Activated effector memory CD4-positive, alpha-beta T cell treated with Interleukin-2 at 50 U/mL for 16 hours (primary cell): ENCODE results near the gene ALG8.

Experiments used
- DNase-seq: peaks from one replicate; pipeline ENCODE4 v3.0.0-alpha.2; 2020

Gene ALG8

DNA sequence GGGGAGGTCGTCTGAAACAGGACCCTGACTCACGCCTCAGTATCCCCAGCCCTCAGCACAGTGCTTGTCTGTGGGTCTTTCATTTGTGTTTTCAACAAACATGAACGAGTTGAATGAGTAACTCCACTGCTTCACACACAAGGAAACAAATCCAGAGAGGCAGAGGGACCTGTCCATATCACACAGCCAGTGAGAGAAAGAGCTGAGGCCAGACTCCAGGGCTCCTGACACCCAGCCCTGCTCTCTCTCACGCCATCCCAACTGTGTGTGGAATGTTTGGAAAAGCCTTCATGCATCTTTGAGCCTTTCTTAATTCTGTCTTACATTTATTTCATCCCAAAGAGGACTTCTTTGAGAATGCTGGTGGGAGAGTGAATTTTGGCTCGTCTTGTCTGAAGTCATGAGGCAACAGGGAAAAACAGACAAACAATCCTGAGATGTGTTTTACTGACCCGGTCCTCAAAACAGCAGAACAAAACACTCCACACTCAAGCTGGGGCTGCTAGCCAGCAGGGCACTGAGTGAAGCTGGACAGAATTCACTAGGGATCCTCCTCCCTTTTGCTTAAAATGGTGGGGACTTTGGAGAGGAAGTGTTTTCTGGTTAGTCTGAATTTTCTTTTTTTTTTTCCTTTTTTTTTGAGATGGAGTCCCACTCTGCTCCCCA is 19.7 kb upstream of the ALG8 start:
- no peak for DNase-seq

DNA sequence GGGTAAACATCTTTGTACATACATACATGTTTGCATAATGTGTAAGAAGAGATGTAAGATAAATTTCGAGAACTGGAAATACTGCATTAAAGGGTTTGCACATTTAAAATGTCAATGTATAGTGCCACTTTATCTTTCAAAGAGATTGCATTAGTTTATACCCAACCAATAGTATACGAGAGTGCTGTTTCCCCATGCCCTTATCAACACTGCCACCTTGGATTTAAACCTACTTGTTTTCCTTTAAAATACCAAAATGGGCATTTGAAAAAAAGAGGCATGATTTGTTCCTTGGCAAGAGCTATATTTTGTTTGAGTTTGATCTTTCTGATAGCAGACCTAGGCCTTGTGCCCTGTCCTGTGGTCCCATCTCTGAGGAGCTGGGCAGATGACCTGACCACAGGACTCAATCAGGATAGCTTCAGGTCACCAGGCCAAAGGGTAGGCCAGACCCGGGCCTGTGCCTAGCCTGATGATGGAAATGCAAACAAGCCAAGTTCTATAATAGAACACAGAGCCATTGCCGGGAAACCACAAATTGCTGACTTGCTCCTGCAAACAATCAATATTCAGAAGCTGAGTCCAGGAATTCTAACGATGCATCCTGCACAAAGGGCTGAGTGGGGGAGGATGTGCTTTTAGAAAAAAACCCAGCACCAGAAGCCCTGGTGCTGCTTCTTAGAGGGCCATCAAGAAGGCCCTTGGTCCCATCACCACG is 16.9 kb upstream of the ALG8 start:
- no peak for DNase-seq

DNA sequence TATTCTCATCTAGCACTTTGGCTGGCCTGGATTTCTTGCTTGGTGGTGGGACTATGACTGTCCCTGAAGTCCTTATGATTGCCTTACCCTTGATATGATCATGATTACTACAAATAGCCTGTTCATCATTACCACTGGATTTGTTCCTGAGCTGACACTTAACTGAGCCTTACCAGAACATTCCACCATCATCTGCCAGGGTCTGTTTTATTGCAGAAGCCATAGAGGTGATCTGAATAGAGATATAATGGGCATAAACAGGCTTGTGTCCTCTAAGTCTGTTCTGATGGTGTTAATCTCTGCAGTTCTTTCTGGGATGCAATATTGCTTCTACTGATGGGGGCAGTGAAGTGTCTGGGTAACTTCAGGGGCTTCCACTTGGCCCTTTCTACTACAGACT is 12.4 kb upstream of the ALG8 start:
- DNase-seq, result no peak

DNA sequence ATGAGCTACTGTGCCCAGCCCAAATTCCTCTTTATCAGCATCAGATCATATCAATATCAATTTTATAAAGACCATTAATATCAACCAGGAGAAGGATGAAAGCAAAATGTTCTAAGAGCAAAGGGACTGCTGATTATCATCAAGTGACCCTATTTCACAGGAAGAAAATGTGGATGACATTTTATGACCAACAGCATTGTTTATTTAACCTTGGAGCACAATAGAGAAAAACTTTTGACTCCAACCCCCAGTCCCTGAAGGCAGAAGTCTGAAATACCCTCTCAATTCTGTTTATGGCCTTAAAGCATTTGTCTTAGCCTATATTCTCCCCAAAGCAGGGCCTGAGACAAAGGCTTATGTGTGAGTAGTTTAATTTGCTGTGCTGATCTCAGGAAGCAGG is 11.3 kb upstream of the ALG8 start:
- DNase-seq, result no peak

DNA sequence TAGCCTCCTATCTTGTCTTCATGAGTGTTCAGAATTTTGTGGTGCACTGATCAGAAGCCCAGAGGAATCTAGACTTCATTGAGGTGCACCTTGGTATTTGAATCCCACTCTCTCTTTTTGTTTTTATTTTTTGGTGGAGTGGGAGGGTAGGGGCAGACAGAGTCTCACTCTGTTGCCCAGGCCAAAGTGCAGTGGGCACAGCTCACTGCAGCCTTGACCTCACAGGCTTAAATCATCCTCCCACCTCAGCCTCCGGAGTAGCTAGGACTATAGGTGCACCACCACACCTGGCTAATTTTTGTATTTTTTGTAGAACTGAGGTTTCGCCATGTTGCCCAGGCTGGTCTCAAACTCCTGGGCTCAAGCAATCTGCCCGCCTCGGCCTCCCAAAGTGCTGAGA is 10.9 kb upstream of the ALG8 start:
- no peak for DNase-seq

DNA sequence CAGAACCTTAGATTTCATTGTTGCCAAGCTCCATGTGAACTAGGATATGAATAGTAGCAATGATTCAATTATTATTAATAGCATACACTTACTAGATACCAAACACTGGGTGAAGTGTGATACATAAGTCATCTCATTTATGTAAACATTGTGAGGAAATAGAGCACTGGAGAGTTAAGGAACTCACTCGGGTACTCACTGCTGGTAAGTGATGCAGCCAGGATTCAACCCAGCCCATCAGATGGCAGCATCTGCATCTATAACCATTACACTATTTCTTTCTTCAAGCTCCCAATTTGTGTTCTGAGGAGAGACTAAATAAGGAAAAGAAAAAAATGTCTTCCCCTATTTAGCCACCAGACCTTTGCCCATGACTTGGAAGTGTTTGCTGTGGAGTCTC is 10.2 kb upstream of the ALG8 start:
- no peak for DNase-seq

DNA sequence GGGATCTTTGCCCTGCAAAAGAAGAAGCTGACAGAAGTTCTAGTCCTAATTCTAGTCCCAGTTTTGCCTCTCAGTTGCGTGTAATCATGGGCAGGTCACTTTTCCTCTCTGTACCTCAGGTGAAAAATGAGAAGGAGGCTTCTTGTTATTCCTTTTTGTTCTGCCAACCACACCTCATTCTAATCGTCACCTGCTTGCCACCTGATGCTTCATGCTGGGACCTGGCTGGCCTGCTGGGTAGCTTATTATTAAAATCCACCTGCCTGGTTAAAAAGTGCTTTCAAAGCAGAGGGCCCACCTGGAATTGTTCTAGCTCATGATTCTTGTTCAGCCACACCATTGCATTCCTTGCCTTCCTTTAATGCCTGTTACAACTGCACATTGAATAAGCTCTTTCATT is 8.4 kb upstream of the ALG8 start:
- DNase-seq, result no peak

DNA sequence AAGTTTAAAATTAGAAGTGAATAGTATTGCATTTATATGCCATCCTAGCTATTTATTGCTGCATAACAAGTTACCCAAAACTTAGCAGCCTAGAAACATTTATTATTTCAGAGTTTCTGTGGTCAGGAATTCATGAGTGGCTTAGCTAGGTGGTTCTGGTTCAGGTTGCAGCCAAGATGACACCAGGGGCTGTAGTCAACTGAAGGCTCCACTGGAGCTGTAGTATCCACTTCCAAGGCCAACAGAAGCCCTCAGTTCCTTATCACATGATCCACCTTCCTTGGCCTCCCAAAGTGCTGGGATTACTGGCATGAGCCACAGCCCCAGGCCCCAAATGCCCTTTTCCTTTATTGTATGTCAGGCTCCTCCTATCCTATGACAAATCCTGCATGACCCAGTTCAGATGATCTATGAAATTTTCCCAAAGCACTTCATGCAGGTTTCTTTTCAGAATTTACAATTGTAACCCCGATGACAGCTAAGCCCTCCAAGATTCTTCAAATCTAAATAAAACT is 6.1 kb upstream of the ALG8 start:
- DNase-seq, result no peak

DNA sequence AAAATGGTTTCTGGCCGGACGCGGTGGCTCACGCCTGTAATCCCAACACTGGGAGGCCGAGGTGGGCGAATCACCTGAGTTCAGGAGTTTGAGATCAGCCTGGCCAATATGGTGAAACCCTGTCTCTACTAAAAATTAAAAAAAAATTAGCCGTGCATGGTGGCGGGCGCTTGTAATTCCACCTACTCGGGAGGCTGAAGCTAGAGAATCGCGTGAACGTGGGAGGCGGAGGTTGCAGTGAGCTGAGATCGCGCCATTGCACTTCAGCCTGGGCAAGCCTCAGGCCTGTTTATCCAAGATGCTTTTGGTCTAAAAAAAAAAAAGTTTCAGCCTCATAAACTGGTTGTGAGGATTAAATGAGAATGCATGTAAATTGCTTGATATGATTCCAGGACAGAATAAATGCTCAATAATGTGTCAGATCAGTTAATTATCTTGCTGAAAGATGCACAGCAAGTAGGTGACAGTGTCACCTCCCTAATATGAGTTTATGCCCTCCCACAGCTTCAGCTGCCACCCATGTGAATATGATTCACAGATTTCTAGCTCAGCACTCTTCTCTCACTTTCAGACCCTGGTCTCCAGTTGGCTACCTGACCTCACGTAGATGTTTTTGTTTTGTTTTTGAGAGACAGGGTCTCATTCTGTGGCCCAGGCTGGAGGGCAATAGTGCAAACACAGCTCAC is 1.1 kb upstream of the ALG8 start:
- no peak for DNase-seq

DNA sequence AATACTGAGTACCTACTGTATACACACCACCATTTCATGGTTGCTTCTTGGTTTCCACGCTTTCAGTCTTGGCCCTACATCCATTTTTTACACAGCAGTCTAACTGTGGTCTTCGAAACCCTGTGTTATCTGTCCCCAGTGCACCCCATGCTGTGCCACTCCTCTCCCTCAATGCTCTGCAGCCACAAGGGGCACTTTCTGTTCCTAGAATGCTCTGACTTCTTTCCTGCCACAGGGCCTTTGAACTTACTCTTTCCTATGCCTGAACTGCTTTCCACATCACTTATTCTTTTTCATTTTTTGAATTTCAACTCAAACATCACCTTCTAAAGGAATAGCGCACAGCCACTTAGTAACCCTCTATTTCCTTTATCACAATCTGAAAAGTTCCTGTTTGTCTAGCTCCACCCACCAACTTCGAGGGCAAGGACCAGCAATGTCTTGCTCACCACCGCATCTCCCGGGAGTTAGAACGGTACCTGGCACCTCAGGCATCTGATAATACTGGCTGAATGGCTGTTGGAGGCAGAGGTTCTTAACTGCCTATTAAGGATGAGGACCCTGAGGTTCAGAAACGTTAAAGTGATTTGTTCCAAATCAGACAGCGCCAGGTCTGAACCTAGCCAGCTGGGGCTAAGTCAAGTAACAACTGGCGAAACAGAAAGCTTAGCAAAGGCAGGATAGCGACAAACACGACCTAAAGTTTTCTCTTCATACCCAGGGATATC is 568 bp downstream of the ALG8 start:
- DNase-seq, result no peak

DNA sequence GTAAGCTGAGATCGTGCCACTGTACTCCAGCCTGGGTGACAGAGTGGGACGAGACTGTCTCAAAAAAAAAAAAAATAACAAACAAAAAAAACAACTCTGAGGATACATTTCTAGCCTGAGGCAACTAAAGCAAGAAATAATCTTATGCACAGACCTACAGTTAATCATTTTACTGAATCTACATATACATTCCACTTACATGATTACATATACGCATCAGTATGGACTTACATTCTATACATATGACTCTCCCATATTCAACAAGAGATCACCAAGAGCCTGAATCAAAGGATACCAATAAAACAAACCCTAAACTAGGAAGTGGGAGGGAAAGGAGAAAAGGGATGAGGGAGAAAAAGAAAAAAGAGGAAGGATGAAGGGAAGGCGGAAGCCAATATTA is 1.1 kb downstream of the ALG8 start:
- no peak for DNase-seq

DNA sequence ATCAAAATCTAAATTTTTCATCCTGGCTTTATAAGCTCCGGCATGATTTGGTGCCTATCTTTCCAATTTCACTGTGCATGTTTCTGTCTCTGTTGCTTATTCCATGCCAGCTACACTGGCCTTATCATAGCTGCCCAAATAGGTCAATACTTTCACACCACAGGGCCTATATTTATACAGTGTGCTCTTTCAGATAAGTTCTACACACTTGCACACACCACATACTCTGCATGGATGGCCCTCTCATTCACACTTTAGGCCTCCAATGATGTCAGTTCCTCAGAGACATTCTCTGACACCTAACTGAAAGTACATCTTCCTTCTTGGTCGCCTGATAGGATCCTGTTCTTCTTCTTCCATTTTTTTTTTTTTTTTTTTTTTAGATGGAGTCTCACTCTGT is 7.0 kb downstream of the ALG8 start:
- DNase-seq, result no peak

DNA sequence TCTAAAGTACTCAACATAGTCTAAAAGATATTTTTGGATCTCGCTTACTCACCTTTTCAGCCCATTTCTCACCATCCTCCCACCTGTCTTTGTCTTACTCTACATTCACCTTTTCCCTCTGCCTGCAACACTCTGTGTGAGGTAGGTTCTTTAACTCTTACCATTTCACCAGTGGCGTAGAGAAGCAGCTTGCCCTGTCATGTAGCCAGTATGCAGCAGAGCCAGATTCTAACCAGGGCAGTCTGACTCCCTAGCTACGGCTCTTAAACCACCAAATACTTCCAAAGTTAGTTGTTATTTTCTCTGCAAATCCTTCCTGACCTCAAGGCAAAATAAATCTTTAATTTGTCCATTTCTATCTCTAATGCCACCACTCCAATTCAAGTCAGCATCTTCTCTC is 7.5 kb downstream of the ALG8 start:
- no peak for DNase-seq

DNA sequence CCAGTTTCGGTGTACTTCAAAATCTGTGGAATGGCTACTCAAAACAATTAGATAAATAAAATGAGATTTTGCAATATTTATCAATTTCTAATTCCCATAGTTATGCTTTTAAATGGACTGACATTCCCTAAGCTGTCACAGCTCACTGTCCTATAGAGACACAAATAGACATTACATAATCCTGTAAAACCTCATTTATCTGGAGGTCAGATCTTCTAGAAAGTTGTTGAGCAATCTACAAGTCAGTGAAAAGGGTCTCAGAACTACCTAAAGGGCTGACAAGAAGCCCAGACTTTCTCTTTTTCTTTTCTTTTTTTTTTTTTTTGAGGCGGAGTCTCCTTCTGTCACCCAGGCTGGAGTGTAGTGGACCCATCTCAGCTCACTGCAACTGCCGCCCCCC is 12.0 kb downstream of the ALG8 start:
- DNase-seq, result no peak

DNA sequence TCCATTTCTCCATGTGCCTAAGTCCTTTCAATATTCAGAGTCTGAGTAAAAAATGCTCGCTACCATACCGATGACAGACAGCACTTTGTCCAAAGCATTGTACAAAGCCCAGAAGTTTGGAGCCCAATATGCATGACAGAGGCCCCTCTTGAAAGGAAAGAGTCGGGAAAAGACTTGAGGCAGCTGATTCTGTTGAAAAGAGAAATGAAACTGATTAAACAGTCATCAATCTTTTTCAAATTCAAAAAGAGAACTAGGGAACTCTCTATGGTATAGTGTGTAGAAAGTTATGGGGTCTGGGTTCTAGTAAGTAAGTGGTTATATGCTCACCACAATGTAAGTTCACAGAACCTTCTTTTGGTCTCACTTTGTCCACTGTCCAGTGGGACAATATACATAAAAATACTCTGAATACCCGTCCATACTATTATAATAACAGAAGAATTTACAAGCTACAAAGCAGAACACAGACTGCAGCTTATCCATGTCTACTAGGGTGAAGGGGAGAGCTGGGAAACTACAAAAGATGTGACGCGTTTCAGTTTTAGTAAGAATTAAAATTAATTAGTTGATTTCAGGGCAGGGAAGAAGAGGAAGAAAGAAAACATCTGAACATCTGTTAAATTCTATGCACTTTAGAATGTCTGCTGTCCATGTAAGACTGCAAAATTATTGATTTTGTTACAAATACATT is 26.7 kb downstream of the ALG8 start:
- no peak for DNase-seq

DNA sequence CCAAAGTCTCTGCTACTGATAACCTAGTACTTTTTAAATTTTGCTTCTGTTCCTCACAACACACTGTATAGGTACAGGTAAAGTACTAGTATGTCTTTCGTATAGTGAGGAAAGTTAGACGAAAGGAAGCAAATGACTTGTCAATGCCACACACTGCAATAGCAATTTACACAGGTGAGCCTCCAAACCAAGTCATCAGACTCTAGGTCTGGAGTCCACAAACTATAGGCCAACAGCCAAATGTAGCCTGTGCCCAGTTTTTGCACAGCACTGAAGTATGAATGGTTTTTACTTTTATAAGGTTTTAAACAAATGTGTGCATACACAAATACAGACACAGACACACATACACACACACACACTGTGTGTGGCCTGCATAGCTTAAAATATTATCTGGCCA is 28.1 kb downstream of the ALG8 start:
- DNase-seq, result no peak

DNA sequence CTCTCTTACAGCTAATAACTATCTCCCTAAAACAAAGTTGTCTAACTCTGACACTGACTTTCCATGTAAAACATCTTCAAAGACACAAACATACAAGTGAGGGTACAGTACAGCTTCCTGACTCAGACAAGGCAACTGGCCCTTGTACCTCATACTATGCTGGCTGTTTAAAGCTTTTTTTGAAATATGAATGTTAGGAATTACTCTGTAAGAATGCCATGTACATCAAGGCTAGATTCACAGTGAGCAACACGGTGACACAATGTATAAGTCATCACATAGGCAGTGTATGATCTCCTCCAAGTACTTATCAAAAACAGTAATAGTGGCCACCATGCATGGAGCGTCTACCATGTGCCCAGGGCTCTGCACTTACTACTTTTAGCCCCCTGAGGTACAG is 28.6 kb downstream of the ALG8 start:
- DNase-seq, result no peak

DNA sequence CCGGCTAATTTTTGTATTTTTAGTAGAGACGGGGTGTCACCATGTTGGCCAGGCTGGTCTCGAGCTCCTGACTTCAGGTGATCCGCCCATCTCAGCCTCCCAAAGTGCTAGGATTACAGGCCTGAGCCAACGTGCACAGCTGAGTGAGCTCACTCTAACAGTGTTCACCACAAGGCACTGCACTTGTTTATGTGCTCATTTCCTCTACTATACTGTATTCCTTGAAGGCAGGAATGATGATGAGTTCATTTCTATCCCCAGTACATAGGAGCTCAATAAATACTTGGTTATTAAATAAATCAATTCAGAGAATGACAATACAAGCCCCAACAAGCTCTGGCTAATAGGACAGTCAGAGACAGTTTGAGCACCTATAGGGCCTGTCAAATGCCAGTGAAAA is 29.1 kb downstream of the ALG8 start:
- DNase-seq, result no peak

DNA sequence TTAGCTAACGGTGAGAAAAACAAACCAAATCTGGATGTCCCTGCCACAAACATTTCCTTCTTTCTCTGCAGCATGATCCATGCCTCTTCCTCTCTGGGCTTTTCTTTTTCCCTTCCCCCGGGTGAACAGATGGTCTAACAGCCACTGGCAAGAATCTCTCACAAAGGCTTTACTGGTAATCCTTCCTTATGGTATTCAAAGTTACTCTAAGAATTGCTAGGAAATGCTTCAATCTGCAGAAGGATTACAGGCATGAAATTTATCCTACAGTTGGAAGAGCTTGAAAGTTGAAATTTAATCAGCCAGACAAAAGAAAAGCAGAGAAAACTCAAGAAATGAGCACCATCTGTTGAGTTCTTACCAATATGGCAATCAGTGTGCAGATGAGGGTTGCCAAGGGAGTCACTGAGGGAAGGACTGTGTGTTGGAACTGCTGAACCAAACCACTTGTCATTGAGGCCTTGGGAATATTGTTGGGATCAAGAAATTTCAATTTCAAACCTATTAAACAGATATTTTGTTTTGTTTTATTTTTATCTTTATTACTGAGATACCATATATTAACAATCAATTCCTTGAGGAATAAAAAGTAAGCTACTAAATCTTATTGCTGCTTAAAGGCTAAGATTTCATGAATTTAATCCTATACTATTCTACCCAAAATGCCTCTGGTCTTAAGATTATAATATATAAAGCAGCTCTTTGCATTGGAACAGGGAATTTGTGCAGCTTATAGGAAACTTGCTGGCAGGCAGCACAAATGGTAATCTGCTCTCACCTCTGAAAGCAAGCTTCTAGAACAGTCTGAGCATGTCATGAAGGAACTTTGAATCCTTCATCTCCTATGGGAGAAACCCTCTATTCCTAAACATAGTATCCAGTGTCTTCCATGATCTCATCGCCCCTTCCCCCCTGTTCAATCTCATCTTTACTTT is 30.1 kb downstream of the ALG8 start:
- DNase-seq, result no peak

DNA sequence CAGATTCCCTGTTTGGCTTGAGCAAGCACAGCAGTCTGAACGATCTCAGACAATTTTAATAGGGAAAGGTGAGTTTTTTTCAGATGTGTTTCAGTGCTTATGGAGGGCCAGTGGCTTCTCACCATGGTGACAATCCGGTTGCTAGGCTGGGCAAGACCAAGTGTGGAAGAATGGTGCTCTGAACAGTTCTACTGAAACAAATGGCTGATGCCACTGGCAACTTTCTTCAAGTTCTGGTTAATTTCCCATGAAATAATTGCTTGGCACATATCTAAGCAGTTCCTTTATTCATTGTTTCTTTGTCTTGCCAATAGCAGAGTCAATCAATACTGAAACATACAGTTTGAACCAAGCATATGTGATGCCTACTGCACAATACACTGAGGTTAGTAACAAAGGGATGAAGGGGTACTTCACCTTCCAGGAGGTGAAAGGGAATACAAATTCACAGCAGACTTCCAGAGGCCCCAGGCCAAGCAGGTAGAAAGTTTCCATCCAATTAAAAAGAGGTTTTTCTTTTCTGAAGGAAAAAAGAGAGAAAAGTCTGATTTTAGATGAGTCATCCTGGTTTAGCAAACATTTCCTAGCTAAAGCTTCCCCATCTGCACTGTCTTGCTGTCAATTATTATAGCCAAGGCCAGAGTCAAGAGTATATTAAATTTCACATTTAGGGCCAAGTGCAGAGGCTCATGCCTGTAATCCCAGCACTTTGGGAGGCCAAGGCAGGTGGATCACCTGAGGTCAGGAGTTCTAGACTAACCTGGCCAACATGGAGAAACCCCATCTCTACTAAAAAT is 38.6 kb downstream of the ALG8 start:
- no peak for DNase-seq

DNA sequence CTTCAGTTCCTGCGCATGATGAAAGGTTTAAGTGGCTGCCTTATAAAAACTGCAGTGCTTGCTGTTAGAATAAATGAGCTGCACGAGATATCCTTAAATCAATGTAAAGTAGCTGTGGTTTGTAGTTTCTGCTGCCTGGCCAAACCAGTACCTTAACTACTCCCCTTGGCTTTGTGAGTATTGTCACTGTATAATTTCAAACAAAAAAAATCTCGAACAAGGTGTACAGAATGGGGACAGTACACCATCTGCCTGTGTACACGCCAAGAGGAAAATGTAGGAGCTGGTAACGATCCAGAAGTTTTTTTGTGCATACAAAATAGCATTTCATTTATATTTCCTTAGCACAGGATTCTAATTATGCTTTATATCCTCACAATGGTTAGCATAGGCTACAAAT is 39.2 kb downstream of the ALG8 start:
- no peak for DNase-seq
